Memory B cell (primary cell): ENCODE measurements around the gene LAPTM4A.
"Not testable (repeated sequence)": the region's sequence is repeated elsewhere in the genome, so short reads cannot be mapped to it uniquely, and the experiment has no call there.

ENCODE experiments used
- ATAC-seq: fragments of 150-1000 bp; cut with Tn5 transposase; 2 replicates; pipeline ENCODE4 v1.10.0; 2021; ENCODE audit warnings: low read depth, mild to moderate bottlenecking, moderate library complexity
- DNase-seq, 2 donors: peaks; one replicate each; pipeline ENCODE4 v3.0.0; 2022; ENCODE audit warnings: low spot score in 2 of 2
- H3K27ac Mint-ChIP-seq: one replicate; pipeline ENCODE4 v1.8.0; 2022; ENCODE audit warnings: mild to moderate bottlenecking, moderate library complexity, mixed read lengths
- H3K27me3 Mint-ChIP-seq: one replicate; pipeline ENCODE4 v1.8.0; 2022; ENCODE audit warnings: mixed read lengths
- H3K36me3 Mint-ChIP-seq: one replicate; pipeline ENCODE4 v1.8.0; 2022; ENCODE audit warnings: mild to moderate bottlenecking, mixed read lengths
- H3K4me1 Mint-ChIP-seq: one replicate; pipeline ENCODE4 v1.8.0; 2022; ENCODE audit warnings: mixed read lengths
- H3K4me3 Mint-ChIP-seq: one replicate; pipeline ENCODE4 v1.8.0; 2022; ENCODE audit warnings: mild to moderate bottlenecking, moderate library complexity, mixed read lengths
- H3K9me3 Mint-ChIP-seq: one replicate; pipeline ENCODE4 v1.8.0; 2022; ENCODE audit warnings: mixed read lengths

Gene LAPTM4A

GRCh38 chr2:20050646-20051531 lies 539 bp downstream of the LAPTM4A start:
- ATAC-seq (peak; percentile 7), DNase-seq (peak; percentile 34 to 35)
- Mint-ChIP-seq H3K36me3 (no peaks in the 10 kb centered on the region), H3K27ac (no peak overlapping the region), H3K4me1 (peaks cover 20% of the 10 kb centered on the region), H3K27me3 (peaks cover 5% of the 10 kb centered on the region), H3K4me3 (no peak overlapping the region), H3K9me3 (no peaks in the 10 kb centered on the region)

- ATAC-seq (peak; percentile 59), DNase-seq (peak; percentile 35 to 67)
- Mint-ChIP-seq H3K9me3 (no peaks in the 10 kb centered on the region), H3K36me3 (no peaks in the 10 kb centered on the region), H3K4me1 (peaks cover 20% of the 10 kb centered on the region), H3K4me3 (no peak overlapping the region), H3K27ac (no peak overlapping the region), H3K27me3 (peaks cover 5% of the 10 kb centered on the region)
Measured at GRCh38 chr2:20050104-20050645, 1.3 kb downstream of the LAPTM4A start.

DNA sequence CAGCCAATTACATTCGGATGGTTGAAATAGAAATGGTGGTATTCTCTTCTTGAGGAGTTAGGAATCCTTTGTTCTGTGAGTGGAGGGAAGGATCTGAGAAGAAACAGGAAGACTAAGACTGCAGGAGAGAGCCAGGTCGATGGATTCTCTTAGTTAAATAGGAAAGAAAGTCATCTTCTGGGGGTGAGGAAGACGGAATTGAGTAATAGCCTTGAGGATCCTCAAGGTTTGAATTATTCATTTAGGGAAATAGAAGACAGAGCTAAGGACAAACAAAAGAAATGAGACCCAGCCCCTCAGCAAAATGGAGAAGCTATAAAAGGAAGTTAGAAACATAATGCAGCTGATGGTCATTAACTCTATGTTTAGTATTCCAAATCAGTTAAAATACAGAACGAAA lies 1.8 kb downstream of the LAPTM4A start:
- H3K4me3 Mint-ChIP-seq, result no peak overlapping the region
- no peak overlapping the region for H3K27ac Mint-ChIP-seq
- no peaks in the 10 kb centered on the region for H3K9me3 Mint-ChIP-seq
- peaks cover 2% of the 10 kb centered on the region for H3K27me3 Mint-ChIP-seq
- H3K36me3 Mint-ChIP-seq, result no peaks in the 10 kb centered on the region
- no peak for ATAC-seq
- peaks cover 20% of the 10 kb centered on the region for H3K4me1 Mint-ChIP-seq
- DNase-seq, result no peak

GRCh38 chr2:20048488-20049448 lies 2.7 kb downstream of the LAPTM4A start:
- ATAC-seq (no peak), DNase-seq (no peak)
- Mint-ChIP-seq H3K4me1 (peaks cover 20% of the 10 kb centered on the region), H3K9me3 (no peaks in the 10 kb centered on the region), H3K27me3 (no peaks in the 10 kb centered on the region), H3K27ac (no peak overlapping the region), H3K36me3 (no peaks in the 10 kb centered on the region), H3K4me3 (peak overlapping the region; percentile 5)

GRCh38 chr2:20045712-20046292 lies 5.6 kb downstream of the LAPTM4A start:
- not testable (repeated sequence) for DNase-seq, ATAC-seq
- H3K4me1 Mint-ChIP-seq, result peaks cover 23% of the 10 kb centered on the region

DNA sequence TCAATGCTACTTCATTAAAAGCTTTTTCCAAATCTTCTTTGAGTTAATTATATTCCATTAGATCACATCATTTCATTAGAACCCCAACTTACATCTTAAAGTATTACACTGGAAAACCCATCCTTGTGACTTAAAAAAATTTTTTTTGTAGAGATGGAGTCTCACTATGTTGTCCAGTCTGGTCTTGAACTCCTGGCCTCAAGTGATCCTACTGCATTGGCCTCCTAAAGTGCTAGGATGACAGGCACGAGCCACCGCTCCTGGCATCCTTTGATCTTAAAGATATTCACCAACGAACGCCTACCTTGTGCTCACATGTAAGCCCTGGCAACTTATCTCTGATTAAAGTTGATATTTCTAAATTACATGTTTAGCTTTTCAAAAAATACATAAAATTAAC lies 6.7 kb downstream of the LAPTM4A start:
- no peaks in the 10 kb centered on the region for H3K9me3 Mint-ChIP-seq
- DNase-seq, result no peak
- no peaks in the 10 kb centered on the region for H3K27me3 Mint-ChIP-seq
- no peak overlapping the region for H3K27ac Mint-ChIP-seq
- peaks cover 18% of the 10 kb centered on the region for H3K4me1 Mint-ChIP-seq
- H3K4me3 Mint-ChIP-seq, result no peak overlapping the region
- peaks cover 3% of the 10 kb centered on the region for H3K36me3 Mint-ChIP-seq
- ATAC-seq, result no peak

More at GRCh38 chr2:20045712-20046292, 5.6 kb downstream of the LAPTM4A start:
- H3K27me3 Mint-ChIP-seq, H3K36me3 Mint-ChIP-seq, H3K27ac Mint-ChIP-seq, H3K9me3 Mint-ChIP-seq, H3K4me3 Mint-ChIP-seq: not testable (repeated sequence)

GRCh38 chr2:20042531-20042930 lies 8.9 kb downstream of the LAPTM4A start:
- Mint-ChIP-seq H3K36me3 (peaks cover 14% of the 10 kb centered on the region), H3K27me3 (no peaks in the 10 kb centered on the region), H3K4me1 (peaks cover 9% of the 10 kb centered on the region), H3K9me3 (no peaks in the 10 kb centered on the region), H3K4me3 (no peak overlapping the region), H3K27ac (no peak overlapping the region)
- no peak for DNase-seq
- ATAC-seq, result no peak

DNA sequence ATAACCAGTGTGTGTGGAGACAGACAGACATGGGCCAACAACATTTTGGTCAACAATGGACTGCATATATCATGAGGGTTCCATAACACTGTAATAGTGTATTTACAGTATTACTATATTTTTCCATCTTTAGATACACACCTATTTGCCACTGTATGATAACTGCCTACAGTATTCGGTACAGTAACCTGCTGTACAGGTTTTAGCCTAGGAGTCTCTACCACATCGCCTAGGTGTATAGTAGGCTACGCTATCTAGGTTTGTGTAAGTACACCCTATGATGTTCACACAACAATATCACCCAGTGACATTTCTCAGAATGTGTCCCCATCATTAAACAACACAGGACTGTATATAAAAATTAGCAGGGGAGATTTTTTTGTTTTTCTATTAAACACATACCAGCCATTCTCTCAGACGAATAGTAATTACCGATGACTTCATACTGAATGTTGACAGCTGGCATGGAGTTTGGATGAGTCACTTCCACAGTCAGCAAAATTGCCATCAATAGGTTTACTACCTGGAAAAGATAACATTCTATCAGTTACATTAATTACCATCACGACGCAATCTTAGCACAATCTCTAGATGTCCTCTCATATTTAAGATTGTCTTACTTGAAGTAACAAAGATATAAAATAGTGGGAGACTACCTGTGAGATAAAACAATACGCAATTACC lies 10.8 kb downstream of the LAPTM4A start:
- no peaks in the 10 kb centered on the region for H3K27me3 Mint-ChIP-seq
- ATAC-seq (no peak), DNase-seq (no peak)
- H3K36me3 Mint-ChIP-seq, result peaks cover 26% of the 10 kb centered on the region
- no peaks in the 10 kb centered on the region for H3K9me3 Mint-ChIP-seq
- H3K4me1 Mint-ChIP-seq, result peaks cover 20% of the 10 kb centered on the region
- no peak overlapping the region for H3K4me3 Mint-ChIP-seq
- H3K27ac Mint-ChIP-seq, result no peak overlapping the region

DNA sequence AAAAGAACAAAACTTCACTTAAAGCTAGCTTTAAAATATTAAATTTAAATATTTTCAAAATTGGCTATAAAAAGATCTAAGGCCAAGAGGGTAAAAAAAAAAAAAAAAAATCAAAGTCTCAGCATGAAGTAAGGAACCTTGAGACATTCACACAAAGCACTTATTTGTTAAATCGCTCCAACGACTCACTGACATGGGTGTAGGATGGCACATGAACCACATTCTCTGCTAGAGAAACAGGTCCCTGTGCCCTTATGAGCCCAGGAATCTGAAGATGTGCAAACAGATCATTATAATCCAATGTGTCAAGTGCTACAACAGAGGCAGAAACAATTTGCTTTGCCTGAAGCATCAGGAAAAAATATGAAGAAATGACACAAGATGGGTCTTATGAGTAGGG lies 13.8 kb downstream of the LAPTM4A start:
- no peak overlapping the region for H3K4me3 Mint-ChIP-seq
- H3K27ac Mint-ChIP-seq, result peak overlapping the region; percentile 9

GRCh38 chr2:20035955-20036666 lies 15.3 kb downstream of the LAPTM4A start:
- Mint-ChIP-seq H3K27me3 (no peaks in the 10 kb centered on the region), H3K27ac (peak overlapping the region; percentile 21), H3K9me3 (no peaks in the 10 kb centered on the region), H3K4me3 (no peak overlapping the region), H3K36me3 (peaks cover 58% of the 10 kb centered on the region), H3K4me1 (peaks cover 17% of the 10 kb centered on the region)
- peak; percentile 80 for ATAC-seq
- DNase-seq, result no peak

More for the DNA sequence above, 13.8 kb downstream of the LAPTM4A start:
- H3K27me3 Mint-ChIP-seq, result no peaks in the 10 kb centered on the region
- no peaks in the 10 kb centered on the region for H3K9me3 Mint-ChIP-seq
- DNase-seq (no peak), ATAC-seq (no peak)
- peaks cover 20% of the 10 kb centered on the region for H3K4me1 Mint-ChIP-seq
- peaks cover 44% of the 10 kb centered on the region for H3K36me3 Mint-ChIP-seq

- Mint-ChIP-seq H3K4me3 (no peak overlapping the region), H3K27ac (no peak overlapping the region), H3K4me1 (peaks cover 17% of the 10 kb centered on the region), H3K36me3 (peaks cover 66% of the 10 kb centered on the region), H3K27me3 (no peaks in the 10 kb centered on the region), H3K9me3 (peaks cover 2% of the 10 kb centered on the region)
- DNase-seq, result no peak
- no peak for ATAC-seq
Measured at GRCh38 chr2:20034821-20035220, 16.6 kb downstream of the LAPTM4A start.

DNA sequence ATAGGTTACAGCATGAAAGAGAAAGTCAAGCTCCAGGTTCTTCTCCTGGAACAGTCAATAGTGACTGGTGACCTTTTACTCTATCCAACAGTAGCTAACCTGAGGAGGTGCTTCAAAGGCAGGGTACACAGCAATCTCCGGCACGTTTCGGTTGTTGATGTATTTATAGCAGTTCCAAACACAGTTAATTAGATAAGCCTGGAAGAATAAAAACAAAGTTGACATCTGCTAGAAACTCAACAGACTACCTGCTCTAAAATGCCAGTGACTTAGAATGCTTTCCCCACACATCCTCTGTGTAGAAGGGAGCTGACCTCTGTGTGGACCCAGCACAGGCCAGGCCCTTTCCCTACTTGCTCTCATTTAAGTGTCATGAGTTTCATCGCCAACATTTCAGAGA lies 17.2 kb downstream of the LAPTM4A start:
- peaks cover 72% of the 10 kb centered on the region for H3K36me3 Mint-ChIP-seq
- H3K27me3 Mint-ChIP-seq, result no peaks in the 10 kb centered on the region
- H3K4me1 Mint-ChIP-seq, result peaks cover 17% of the 10 kb centered on the region
- DNase-seq (no peak), ATAC-seq (no peak)
- H3K27ac Mint-ChIP-seq, result no peak overlapping the region
- H3K9me3 Mint-ChIP-seq, result peaks cover 5% of the 10 kb centered on the region
- H3K4me3 Mint-ChIP-seq, result no peak overlapping the region

- H3K36me3 Mint-ChIP-seq, result peaks cover 77% of the 10 kb centered on the region
- ATAC-seq, result no peak
- H3K9me3 Mint-ChIP-seq, result peaks cover 5% of the 10 kb centered on the region
- no peaks in the 10 kb centered on the region for H3K27me3 Mint-ChIP-seq
- no peak for DNase-seq
- no peak overlapping the region for H3K4me3 Mint-ChIP-seq
- peaks cover 16% of the 10 kb centered on the region for H3K4me1 Mint-ChIP-seq
- no peak overlapping the region for H3K27ac Mint-ChIP-seq
Measured at GRCh38 chr2:20033322-20033721, 18.1 kb downstream of the LAPTM4A start.
